NT2/D1 (cell line): ENCODE measurements around the gene OR8G5.

Experiments used
- SUZ12 ChIP-seq: IDR thresholded peaks from 2 replicates; pipeline ENCODE4 v1.6.1; 2011; ENCODE audit not compliant: insufficient read length, insufficient read depth; ENCODE audit errors: extremely low read depth
- YY1 ChIP-seq: IDR thresholded peaks from 2 replicates; pipeline ENCODE4 v1.6.1; 2011; ENCODE audit not compliant: insufficient read length, insufficient read depth
- ZNF274 ChIP-seq: IDR thresholded peaks from 2 replicates; pipeline ENCODE4 v1.6.1; 2011; ENCODE audit warnings: mild to moderate bottlenecking, low read depth, low read length

DNA sequence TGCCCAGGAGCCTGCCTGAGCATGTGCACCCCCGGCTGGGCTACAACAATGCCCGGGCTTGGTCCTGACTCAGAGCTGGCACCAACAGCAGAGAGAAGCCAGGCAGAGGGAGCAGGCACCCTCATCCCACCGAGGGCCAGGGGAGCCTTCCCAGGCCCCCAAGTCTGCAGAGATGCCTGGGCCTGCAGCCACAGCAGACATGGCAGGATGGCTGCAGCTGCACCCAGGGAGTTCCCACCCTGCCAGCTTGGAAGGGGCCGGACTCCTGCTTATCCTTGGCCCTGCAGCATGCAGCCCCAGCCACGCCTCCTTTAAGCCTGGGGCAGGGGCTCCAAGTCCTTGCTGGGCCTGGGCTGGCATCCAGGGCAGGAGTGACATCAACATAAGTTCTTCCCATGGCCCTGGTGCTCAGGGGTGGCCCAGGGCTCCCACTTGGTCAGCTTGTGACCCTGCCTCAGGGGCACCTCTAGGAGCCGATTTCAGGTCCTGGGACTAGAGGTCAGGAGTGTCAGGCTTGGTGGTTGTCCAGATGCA lies 46.3 kb upstream of the OR8G5 start:
- TF ChIP-seq ZNF274 (no peak), SUZ12 (no peak), YY1 (no peak)
